HG03457 (cell line): ENCODE measurements around the gene RASAL2.

Source experiments
- ATAC-seq: cut with Tn5 transposase; IDR thresholded peaks from one replicate; pipeline ENCODE4 v1.9.1; 2021; ENCODE audit warnings: moderate number of reproducible peaks; ENCODE audit not compliant: unreplicated experiment

Gene RASAL2

DNA sequence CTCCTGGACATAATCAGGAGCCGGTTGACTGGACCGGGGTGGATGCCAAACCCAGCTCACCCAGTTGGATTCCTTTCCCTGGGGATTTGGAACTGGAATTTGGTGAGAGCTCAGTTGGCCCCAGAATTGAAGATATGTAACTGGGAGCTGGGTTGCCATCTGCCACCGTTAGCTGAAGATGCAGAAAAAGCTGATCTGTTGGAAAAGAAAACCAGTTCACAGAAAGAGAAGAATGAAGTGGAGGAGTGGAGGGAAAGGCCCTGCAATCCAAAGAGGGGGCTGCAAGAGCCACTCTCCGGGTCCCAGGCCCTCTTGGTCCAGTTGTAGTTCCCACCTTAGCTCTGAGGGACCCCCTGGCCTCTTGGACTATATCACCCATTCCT is 435.0 kb downstream of the RASAL2 start:
- ATAC-seq: no peak

DNA sequence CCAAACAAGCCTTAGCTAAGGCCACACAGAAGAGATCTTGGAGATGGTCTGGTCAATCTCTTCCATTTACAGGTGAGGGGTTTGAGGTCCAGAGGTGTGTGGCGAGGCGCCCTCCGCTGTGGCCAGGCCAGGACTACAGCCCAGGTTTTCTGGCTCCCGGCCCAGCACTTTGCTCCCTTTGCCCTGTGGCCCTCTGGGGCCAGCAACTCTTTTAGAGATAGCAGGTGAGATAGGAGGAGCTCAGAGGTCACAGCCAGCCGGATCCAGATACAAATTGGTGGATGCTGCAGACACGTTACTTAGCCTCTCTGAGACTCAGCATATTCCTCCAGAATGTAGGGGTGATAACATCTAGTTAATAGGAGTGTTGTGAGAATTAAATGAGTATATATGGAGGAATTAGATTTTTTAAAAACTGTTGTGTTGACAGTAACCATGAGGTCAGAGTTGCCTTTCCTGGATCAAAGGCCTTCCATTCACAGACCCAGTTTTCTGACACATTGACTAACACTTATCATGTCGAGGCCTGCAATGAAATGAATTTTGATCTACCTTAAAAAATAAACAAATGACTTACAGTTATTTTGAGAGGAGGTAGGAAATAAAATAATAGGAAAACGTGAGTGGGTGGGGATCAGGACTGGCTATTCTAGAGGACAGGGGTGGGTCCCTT is 435.6 kb downstream of the RASAL2 start:
- ATAC-seq: no peak

DNA sequence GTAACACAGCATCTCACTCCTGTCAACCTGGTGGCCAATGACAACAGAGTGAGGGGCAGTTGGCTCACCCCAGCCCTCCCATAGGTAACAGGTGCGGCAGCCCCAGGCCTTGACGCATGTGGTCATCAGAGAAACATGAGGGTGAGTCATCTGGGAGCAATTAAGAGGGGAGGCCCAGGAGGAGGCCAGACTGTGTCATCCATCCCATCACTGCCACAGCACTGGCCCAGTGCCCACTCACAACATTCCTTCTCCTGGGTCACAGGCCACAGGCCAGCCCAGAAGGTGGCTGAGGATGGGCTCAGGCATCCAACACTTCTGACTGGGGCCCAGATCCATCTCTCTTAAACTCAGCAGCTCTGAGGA is 436.1 kb downstream of the RASAL2 start:
- no peak for ATAC-seq

DNA sequence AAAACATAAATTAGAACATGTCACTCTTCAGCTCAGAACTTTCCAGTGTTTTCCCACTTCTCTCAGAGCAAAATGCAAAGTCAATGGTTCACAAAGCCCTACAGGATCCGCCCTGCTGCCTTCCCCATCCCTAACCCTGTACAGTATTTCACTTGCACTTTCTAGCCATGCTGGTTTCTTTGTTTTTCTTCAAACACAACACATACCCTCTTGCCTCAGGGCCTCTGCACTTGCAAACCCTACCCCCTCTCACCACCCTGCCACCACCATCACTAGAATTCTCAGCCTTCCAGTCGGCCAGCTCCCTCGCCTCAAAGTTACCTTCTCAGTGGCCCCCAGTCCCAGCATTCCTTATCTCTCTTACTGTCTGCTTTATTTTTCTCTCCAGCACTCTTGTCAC is 436.6 kb downstream of the RASAL2 start:
- no peak for ATAC-seq

DNA sequence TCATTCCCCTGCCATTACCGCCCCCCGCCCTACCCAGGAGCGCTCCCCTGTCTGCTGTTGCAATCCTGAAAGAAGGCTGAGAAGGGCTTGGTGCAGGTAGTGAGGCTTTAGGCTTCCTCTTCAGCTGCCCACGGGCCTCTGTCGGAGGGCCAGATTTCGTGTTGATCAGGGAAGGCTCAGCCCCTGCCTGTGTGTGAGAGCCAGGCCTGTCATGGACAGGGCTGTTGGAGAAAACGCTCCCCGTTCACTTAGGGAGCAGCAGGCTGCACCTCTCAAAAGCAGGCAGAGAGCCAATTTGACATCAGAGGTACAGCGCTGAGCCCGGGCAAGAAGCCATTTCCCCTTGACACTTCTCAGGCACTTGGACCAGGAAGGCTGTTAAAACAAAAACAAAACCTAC is 438.0 kb downstream of the RASAL2 start:
- ATAC-seq: no peak

DNA sequence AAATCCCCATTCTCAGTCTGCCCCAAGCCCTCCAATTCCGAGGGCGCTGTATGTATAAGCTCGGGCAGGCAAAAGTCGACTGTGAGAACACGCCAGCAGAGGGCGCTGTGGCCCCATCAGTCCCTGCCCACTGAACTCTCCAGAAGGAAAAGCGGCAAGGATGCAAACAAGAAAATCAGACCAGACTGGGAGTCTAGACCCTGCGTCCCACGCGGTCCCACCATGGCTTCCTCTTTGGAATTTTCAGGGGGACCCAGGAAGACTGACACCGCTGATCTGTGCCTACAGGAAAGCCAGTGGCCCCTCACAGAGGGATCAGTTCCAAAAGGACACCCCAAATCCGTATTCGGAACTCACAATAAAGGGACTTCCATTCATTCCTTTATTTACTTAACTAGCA is 438.5 kb downstream of the RASAL2 start:
- peak; percentile 66 for ATAC-seq

DNA sequence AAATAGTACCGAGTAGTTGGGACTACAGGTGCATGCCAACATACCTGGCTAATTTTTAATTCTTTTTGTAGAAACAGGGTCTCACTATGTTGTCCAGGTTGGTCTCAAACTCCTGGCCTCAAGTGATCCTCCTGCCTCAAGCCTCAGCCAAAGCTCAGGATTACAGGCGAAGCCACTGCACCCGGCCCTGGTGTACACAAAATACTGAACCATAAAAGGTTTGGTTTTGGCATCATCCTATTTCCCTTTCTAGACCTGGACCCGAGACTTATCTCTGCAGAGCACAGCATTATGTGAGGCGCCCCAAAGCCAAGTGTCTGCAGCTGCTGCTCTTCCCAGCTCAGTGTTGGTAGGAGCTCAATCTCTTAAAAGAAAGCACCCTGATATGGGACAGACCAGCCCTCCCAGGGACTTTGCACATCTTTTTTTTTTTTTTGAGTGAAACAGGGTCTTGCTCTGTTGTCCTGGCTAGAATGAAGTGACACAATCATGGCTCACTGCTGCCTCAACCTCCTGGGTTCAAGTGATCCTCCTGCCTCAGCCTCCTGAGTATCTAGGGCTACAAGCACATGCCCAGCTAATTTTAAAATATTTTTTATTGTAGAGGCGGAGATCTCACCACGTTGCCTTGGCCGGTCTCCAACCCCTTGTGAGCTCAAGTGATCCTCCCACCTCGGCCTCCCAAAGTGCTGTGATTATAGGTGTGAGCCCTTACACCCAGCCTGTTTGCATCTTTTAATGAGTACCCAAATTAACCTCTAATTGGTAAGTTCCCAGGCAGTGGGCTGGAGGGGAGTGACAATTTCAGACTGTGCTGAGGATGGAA is 439.4 kb downstream of the RASAL2 start:
- no peak for ATAC-seq
